ENCODE data around the gene GEMIN7. TPM values are rescaled to one million over a fixed set of nuclear protein-coding genes. Genes with fewer than 3 reads are reported as not detected.
A peak's percentile ranks its signal among the peaks of the same experiment; 100 is the strongest.

Gene GEMIN7
- total and polyA plus RNA-seq, 2 of the 13 experiments (the other 11 are each of a cell fraction or from before 2014, with no cell fraction given) = 24.1 to 30.6 TPM

- TF ChIP-seq SP1 (IDR thresholded peaks at IDR 0.05) = no peak
- peak; percentile 38; the same call in 1 of the 2 replicates for TF ChIP-seq SP1 (CRISPR knock-in tag; IDR thresholded peaks at IDR 0.05)
- no peak for TF ChIP-seq MYNN (CRISPR knock-in tag; IDR thresholded peaks at IDR 0.05; ENCODE audit: low read depth)
- no peak for TF ChIP-seq TERF1 (CRISPR knock-in tag; IDR thresholded peaks at IDR 0.05)
- no peak for TF ChIP-seq ZKSCAN8 (CRISPR knock-in tag; IDR thresholded peaks at IDR 0.05; ENCODE audit: borderline replicate concordance)
- TF ChIP-seq HIC2 (CRISPR knock-in tag; IDR thresholded peaks at IDR 0.05; ENCODE audit: low read depth) = 0 out of 2 replicates have a peak, but pooled peaks have one; percentile 58
- TF ChIP-seq MED1 (CRISPR knock-in tag; IDR thresholded peaks at IDR 0.05) = no peak
- TF ChIP-seq HDAC1 (CRISPR knock-in tag; IDR thresholded peaks at IDR 0.05) = no peak
- TF ChIP-seq ZNF790 (CRISPR knock-in tag; IDR thresholded peaks at IDR 0.05; ENCODE audit: borderline replicate concordance) = no peak
- no peak for TF ChIP-seq ZNF180 (CRISPR knock-in tag; IDR thresholded peaks at IDR 0.05; ENCODE audit: borderline replicate concordance, low read depth)
- peak; percentile 44; the same call in 1 of the 2 replicates for TF ChIP-seq KAT7 (CRISPR knock-in tag; IDR thresholded peaks at IDR 0.05; ENCODE audit: borderline replicate concordance)
- no peak for TF ChIP-seq HOXD1 (CRISPR knock-in tag; IDR thresholded peaks at IDR 0.05)
- TF ChIP-seq RFXANK (CRISPR knock-in tag; IDR thresholded peaks at IDR 0.05) = no peak
- no peak for TF ChIP-seq CBFB (CRISPR knock-in tag; IDR thresholded peaks at IDR 0.05)
- TF ChIP-seq XRCC5 (optimal IDR thresholded peaks at IDR 0.05; ENCODE audit: low read length) = peak; percentile 87
- TF ChIP-seq ELF1 (CRISPR knock-in tag; IDR thresholded peaks at IDR 0.05) = no peak
- TF ChIP-seq SSRP1 (CRISPR knock-in tag; IDR thresholded peaks at IDR 0.05) = no peak
- TF ChIP-seq ARHGAP35 (CRISPR knock-in tag; IDR thresholded peaks at IDR 0.05; ENCODE audit: borderline replicate concordance) = no peak
- TF ChIP-seq ZBTB33 (CRISPR knock-in tag; IDR thresholded peaks at IDR 0.05) = peak; percentile 61; the same call in 1 of the 2 replicates
- no peak; the same call in 1 of the 2 replicates for TF ChIP-seq TRAFD1 (CRISPR knock-in tag; IDR thresholded peaks at IDR 0.05; ENCODE audit: borderline replicate concordance)
- peak; percentile 43; the same call in 1 of the 2 replicates for TF ChIP-seq MYC (CRISPR knock-in tag; IDR thresholded peaks at IDR 0.05; ENCODE audit: borderline replicate concordance)
- TF ChIP-seq MXI1 (IDR thresholded peaks at IDR 0.05; ENCODE audit: borderline replicate concordance, low read depth, low read length) = 0 out of 3 replicates have a peak, but pooled peaks have one; percentile 49
- peak; percentile 96 for TF ChIP-seq CTCF (CRISPR knock-in tag; IDR thresholded peaks at IDR 0.05)
- TF ChIP-seq ZNF709 (CRISPR knock-in tag; IDR thresholded peaks at IDR 0.05) = no peak
These were observed 47.0 kb downstream of the GEMIN7 start (continued) for GRCh38 chr19:45125975-45126493.
